HuH-7.5 (cell line): ENCODE data around the gene ABCG1.

Source experiments
- DNase-seq: peaks from one replicate; pipeline ENCODE4 v3.0.0; 2011; ENCODE audit warnings: low spot score

Gene ABCG1

GRCh38 chr21:42272109-42272962 lies 53.4 kb downstream of the ABCG1 start:
- no peak for DNase-seq

- no peak for DNase-seq
These were observed 54.2 kb downstream of the ABCG1 start for GRCh38 chr21:42272984-42273600.

- no peak for DNase-seq
These were observed 57.1 kb downstream of the ABCG1 start for GRCh38 chr21:42276076-42276475.

- DNase-seq = no peak
These were observed 57.7 kb downstream of the ABCG1 start for GRCh38 chr21:42276526-42277154.

GRCh38 chr21:42277593-42277992 lies 58.7 kb downstream of the ABCG1 start:
- no peak for DNase-seq

GRCh38 chr21:42278451-42279149 lies 59.7 kb downstream of the ABCG1 start:
- DNase-seq = no peak

- DNase-seq = no peak
These were observed 60.5 kb downstream of the ABCG1 start for GRCh38 chr21:42279341-42279871.

GRCh38 chr21:42279888-42280287 lies 60.9 kb downstream of the ABCG1 start:
- DNase-seq = no peak

- DNase-seq = no peak
These were observed 61.6 kb downstream of the ABCG1 start for GRCh38 chr21:42280356-42281180.

- DNase-seq = no peak
These were observed 62.3 kb downstream of the ABCG1 start for GRCh38 chr21:42281181-42281680.

- no peak for DNase-seq
These were observed 63.1 kb downstream of the ABCG1 start for GRCh38 chr21:42282021-42282420.

GRCh38 chr21:42282715-42283114 lies 63.8 kb downstream of the ABCG1 start:
- DNase-seq = no peak

GRCh38 chr21:42285569-42286245 lies 66.8 kb downstream of the ABCG1 start:
- DNase-seq = no peak

GRCh38 chr21:42286416-42286815 lies 67.5 kb downstream of the ABCG1 start:
- DNase-seq = no peak

- no peak for DNase-seq
These were observed 68.5 kb downstream of the ABCG1 start for GRCh38 chr21:42287193-42288083.

GRCh38 chr21:42288962-42289361 lies 70.0 kb downstream of the ABCG1 start:
- DNase-seq = no peak

- DNase-seq = no peak
These were observed 71.0 kb downstream of the ABCG1 start for GRCh38 chr21:42289926-42290325.

GRCh38 chr21:42290505-42290904 lies 71.6 kb downstream of the ABCG1 start:
- DNase-seq = no peak

- DNase-seq = no peak
These were observed 72.2 kb downstream of the ABCG1 start for GRCh38 chr21:42291003-42291750.
